GM18508 (cell line): ENCODE data around the gene COG2.
A peak's percentile ranks its signal among the peaks of the same experiment; 100 is the strongest.
"Not testable (repeated sequence)": the region's sequence is repeated elsewhere in the genome, so short reads cannot be mapped to it uniquely, and the experiment has no call there.

ENCODE experiments used
- ATAC-seq: cut with Tn5 transposase; IDR thresholded peaks from one replicate; pipeline ENCODE4 v1.9.1; 2021; ENCODE audit warnings: moderate number of reproducible peaks; ENCODE audit not compliant: insufficient read depth, unreplicated experiment

The COG2 gene

GRCh38 chr1:230642263-230642959 is at the start of gene COG2:
TSS of gene COG2 (plus strand) at chr1:230642481. CDS start at chr1:230642607, 126 bp downstream.
- ATAC-seq, result peak; percentile 79

GRCh38 chr1:230592848-230593414 is 49.4 kb upstream of the COG2 start:
- no peak for ATAC-seq

- no peak for ATAC-seq
Measured at GRCh38 chr1:230594214-230594773, 48.0 kb upstream of the COG2 start.

GRCh38 chr1:230595181-230595580 is 47.1 kb upstream of the COG2 start:
- ATAC-seq, result no peak

- ATAC-seq, result no peak
Measured at GRCh38 chr1:230596306-230596705, 46.0 kb upstream of the COG2 start.

- no peak for ATAC-seq
Measured at GRCh38 chr1:230598745-230599144, 43.5 kb upstream of the COG2 start.

- ATAC-seq, result no peak
Measured at GRCh38 chr1:230599926-230600656, 42.2 kb upstream of the COG2 start.

GRCh38 chr1:230600657-230601400 is 41.5 kb upstream of the COG2 start:
- not testable (repeated sequence) for ATAC-seq

GRCh38 chr1:230609208-230609607 is 33.1 kb upstream of the COG2 start:
- no peak for ATAC-seq

- ATAC-seq, result no peak
Measured at GRCh38 chr1:230610589-230610988, 31.7 kb upstream of the COG2 start.

GRCh38 chr1:230611128-230611877 is 31.0 kb upstream of the COG2 start:
- ATAC-seq, result no peak

GRCh38 chr1:230611878-230612235 is 30.4 kb upstream of the COG2 start:
- no peak for ATAC-seq

- no peak for ATAC-seq
Measured at GRCh38 chr1:230612651-230613050, 29.6 kb upstream of the COG2 start.

- no peak for ATAC-seq
Measured at GRCh38 chr1:230614121-230614520, 28.2 kb upstream of the COG2 start.

- ATAC-seq, result no peak
Measured at GRCh38 chr1:230618537-230618936, 23.7 kb upstream of the COG2 start.

GRCh38 chr1:230620649-230621323 is 21.5 kb upstream of the COG2 start:
- ATAC-seq, result no peak

GRCh38 chr1:230621324-230622030 is 20.8 kb upstream of the COG2 start:
- ATAC-seq, result no peak

GRCh38 chr1:230622151-230622550 is 20.1 kb upstream of the COG2 start:
- no peak for ATAC-seq
